ENCODE results near the gene JTB. TPM values are rescaled to one million over a fixed set of nuclear protein-coding genes. Genes with fewer than 3 reads are reported as not detected.
"Not testable (repeated sequence)": the region's sequence is repeated elsewhere in the genome, so short reads cannot be mapped to it uniquely, and the experiment has no call there.

The JTB gene
- total RNA-seq, 6 experiments from 2014 or later = 55.8 to 169 (median 90.9) TPM

DNA sequence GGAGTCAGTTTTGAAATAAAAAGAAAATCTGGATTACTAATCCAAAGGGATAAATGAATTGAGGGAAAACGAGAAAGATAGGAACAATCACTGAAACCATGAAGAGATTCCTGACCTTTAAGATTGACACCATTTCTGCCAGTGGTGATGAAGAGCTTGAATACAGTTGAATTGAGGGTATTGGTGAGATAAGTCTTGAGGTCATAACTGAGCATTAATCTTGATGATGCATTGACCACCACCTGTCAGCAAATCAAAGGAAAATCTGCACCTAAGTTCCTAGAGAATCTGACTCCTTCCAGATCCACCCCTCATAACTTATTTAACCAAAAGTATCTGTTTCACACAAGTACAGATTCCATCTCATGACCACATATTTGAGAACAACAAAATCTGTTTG lies 34.7 kb upstream of the JTB start:
- no peaks in the 10 kb centered on the region for H3K36me3 ChIP-seq
- H3K4me3 ChIP-seq = no peak overlapping the region
- no peaks in the 10 kb centered on the region for H3K9me3 ChIP-seq
- H3K4me1 ChIP-seq = no peaks in the 10 kb centered on the region
- ATAC-seq = no peak
- 71% methylated on average over 1 of the region's 1 CpG for WGBS (ENCODE audit: insufficient coverage, low coverage, low lambda C conversion rate, missing lambda C conversion rate)
- no peaks in the 10 kb centered on the region for H3K27me3 ChIP-seq
- no peak overlapping the region for H3K27ac ChIP-seq
- DNase-seq = no peak
- TF ChIP-seq POLR2A (IDR thresholded peaks at IDR 0.05) = no peak
- TF ChIP-seq CTCF (IDR thresholded peaks at IDR 0.05) = no peak
- intact Hi-C loops (cut with DNase I) = no loop called here

GRCh38 chr1:154006136-154006535 lies 28.7 kb upstream of the JTB start:
- Histone ChIP-seq H3K27me3 (no peaks in the 10 kb centered on the region), H3K9me3 (no peaks in the 10 kb centered on the region), H3K4me3 (no peak overlapping the region), H3K4me1 (no peaks in the 10 kb centered on the region), H3K36me3 (no peaks in the 10 kb centered on the region), H3K27ac (no peak overlapping the region)
- WGBS (ENCODE audit: insufficient coverage, low coverage, low lambda C conversion rate, missing lambda C conversion rate) = 95% methylated on average over 3 of the region's 3 CpGs
- intact Hi-C loops (cut with DNase I) = no loop called here
- DNase-seq = no peak
- TF ChIP-seq POLR2A (IDR thresholded peaks at IDR 0.05) (no peak), CTCF (IDR thresholded peaks at IDR 0.05) (no peak)
- peak in 1 of 4 donors; percentile 57 for ATAC-seq

DNA sequence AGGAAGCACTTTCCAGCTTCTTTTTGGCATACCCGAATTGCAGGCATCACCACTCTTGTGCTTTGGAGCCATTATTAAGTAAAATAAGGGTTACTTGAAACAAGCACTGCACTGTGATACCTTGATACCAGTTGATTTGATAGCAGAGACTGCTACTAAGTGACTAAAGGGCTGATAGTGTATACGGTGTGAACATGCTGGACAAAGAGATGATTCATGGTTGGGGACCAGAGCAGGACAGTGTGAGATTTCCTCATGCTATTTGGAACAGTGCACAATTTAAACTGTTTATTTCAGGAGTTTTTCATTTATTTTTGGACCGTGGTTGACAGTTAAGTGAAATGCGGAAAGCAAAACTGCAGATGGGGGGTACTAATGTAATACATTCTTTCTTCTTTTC lies 22.9 kb upstream of the JTB start:
- Histone ChIP-seq H3K27ac (no peak overlapping the region), H3K4me3 (no peak overlapping the region), H3K36me3 (peaks cover 0 to 3% (median 0%) of the 10 kb centered on the region in 4 donors), H3K27me3 (no peaks in the 10 kb centered on the region), H3K9me3 (peaks cover 0 to 4% (median 0%) of the 10 kb centered on the region in 4 donors), H3K4me1 (peaks cover 0 to 5% (median 3%) of the 10 kb centered on the region in 4 donors)
- intact Hi-C loops (cut with DNase I) = no loop called here
- DNase-seq (no peak), ATAC-seq (peak in 1 of 4 donors; percentile 24)
- 68% methylated on average over 4 of the region's 4 CpGs for WGBS (ENCODE audit: insufficient coverage, low coverage, low lambda C conversion rate, missing lambda C conversion rate)
- no peak for TF ChIP-seq POLR2A (IDR thresholded peaks at IDR 0.05)
- TF ChIP-seq CTCF (IDR thresholded peaks at IDR 0.05) = no peak

GRCh38 chr1:153996882-153997281 lies 19.4 kb upstream of the JTB start:
- H3K9me3 ChIP-seq; H3K27me3 ChIP-seq; ATAC-seq; DNase-seq; H3K4me3 ChIP-seq; intact Hi-C loops (cut with DNase I): not testable (repeated sequence)
- Histone ChIP-seq H3K27ac (peak overlapping the region in 1 of 3 donors; percentile 76), H3K4me1 (peaks cover 0 to 12% (median 5%) of the 10 kb centered on the region in 4 donors), H3K36me3 (peaks cover 0 to 28% (median 13%) of the 10 kb centered on the region in 4 donors)
- 87% methylated on average over 4 of the region's 10 CpGs for WGBS (ENCODE audit: insufficient coverage, low coverage, low lambda C conversion rate, missing lambda C conversion rate)

DNA sequence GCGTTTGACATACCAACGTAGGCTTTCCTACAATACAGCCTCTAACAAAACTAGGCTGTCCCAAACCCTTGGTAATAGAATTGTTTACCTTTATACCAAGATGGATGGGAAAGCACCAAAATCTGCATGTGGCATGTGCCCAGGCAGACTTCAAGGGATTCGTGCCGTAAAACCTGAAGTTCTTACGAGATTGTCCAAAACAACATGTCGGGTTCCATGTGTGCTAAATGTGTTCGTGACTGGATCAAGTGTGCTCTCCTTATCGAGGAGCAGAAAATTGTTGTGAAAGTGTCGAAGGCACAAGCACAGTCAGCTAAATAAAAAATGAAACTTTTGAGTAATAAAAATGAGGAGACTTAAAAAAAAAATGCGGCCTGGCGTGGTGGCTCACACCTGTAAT lies 18.2 kb upstream of the JTB start:
- ATAC-seq = no peak
- Histone ChIP-seq H3K9me3 (peaks cover 0 to 4% (median 0%) of the 10 kb centered on the region in 4 donors), H3K36me3 (peaks cover 0 to 31% (median 14%) of the 10 kb centered on the region in 4 donors), H3K27ac (peak overlapping the region; percentile 5 to 76 (median 66)), H3K27me3 (no peaks in the 10 kb centered on the region), H3K4me1 (peaks cover 0 to 18% (median 9%) of the 10 kb centered on the region in 4 donors), H3K4me3 (no peak overlapping the region)
- TF ChIP-seq CTCF (IDR thresholded peaks at IDR 0.05) (no peak), POLR2A (IDR thresholded peaks at IDR 0.05) (no peak)
- intact Hi-C loops (cut with DNase I) = no loop called here
- no peak for DNase-seq
- 99% methylated on average over 10 of the region's 11 CpGs for WGBS (ENCODE audit: insufficient coverage, low coverage, low lambda C conversion rate, missing lambda C conversion rate)
